ENCODE measurements around the gene SLC35F3. TPM values are rescaled to one million over a fixed set of nuclear protein-coding genes. Genes with fewer than 3 reads are reported as not detected.

Gene SLC35F3
- total RNA-seq, 2 experiments from 2014 or later, result 0.86 to 1.8 TPM

DNA sequence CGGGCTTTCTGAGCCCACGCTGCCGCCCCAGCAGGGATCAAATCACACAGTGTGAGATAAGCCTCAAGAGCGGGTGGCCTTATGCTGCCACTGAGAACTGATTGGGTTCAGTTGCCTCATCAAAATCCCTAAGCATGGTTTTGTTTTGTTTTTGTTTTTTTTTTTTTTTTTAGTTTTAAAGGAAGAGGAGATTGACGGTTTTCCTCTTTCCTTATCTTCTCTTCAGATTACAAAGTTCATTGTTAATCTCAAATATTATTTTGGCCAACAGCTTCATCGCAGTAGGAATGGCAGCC is 469.4 kb downstream of the SLC35F3 start:
- ATAC-seq (no peak), DNase-seq (no peak)
- H3K4me3 Mint-ChIP-seq, result peak overlapping the region; percentile 98
- no peaks in the 10 kb centered on the region for H3K27me3 Mint-ChIP-seq
- H3K36me3 Mint-ChIP-seq (ENCODE audit: low read depth), result peaks cover 37% of the 10 kb centered on the region
- ChIA-PET CTCF (interaction anchor here (0.6 to 1.9 kb wide), 4 partner anchors 10 to 1131 kb away, joined by 3 to 7 read pairs (median 3); partner anchors contain the start of gene B3GALNT2), POLR2A (interaction anchor here (0.5 to 1.4 kb wide), 4 partner anchors 25 to 1119 kb away, joined by 4 to 5 read pairs (median 4); no protein-coding TSS in a partner anchor)
- H3K4me1 Mint-ChIP-seq, result peaks cover 52% of the 10 kb centered on the region
- H3K9me3 Mint-ChIP-seq (ENCODE audit: low read depth), result no peaks in the 10 kb centered on the region
- intact Hi-C loops (cut with DNase I, micrococcal nuclease), result loop anchor here (1.0 to 10.0 kb wide), 15 partner anchors 25 to 1419 kb away; partner anchors contain the start of genes ARID4B (in 1 of the 2), GGPS1 (in 1 of the 2), MAP3K21 (in 1 of the 2) and NTPCR (in 1 of the 2)
- peak overlapping the region; percentile 99 for H3K27ac Mint-ChIP-seq

Small RNA genes lying within 50 kb of the gene (microRNA-seq; reads per million reads assigned to microRNA genes)
- gene MIR4671 (ENCODE audit: borderline replicate concordance), result not detected
